22Rv1 (cell line): ENCODE measurements around the gene KRTAP4-1.

Experiments
- CTCF ChIP-seq: fragments of 450-650 bp; IDR thresholded peaks from 2 replicates; pipeline ENCODE4 v1.5.1; 2017; ENCODE audit warnings: mild to moderate bottlenecking
- ZFX ChIP-seq: fragments of 450-650 bp; IDR thresholded peaks from 2 replicates; pipeline ENCODE4 v1.6.1; 2017; ENCODE audit warnings: antibody characterized with exemption, borderline replicate concordance

GRCh38 chr17:41163828-41164227 lies 20.9 kb downstream of the KRTAP4-1 start:
- no peak for TF ChIP-seq CTCF
- TF ChIP-seq ZFX = no peak
